ENCODE data around the gene RNF32.

RNF32 gene

GRCh38 chr7:156640257-156640948 is at the start of gene RNF32:
RNF32 (plus strand) TSS chr7:156640774; CDS start chr7:156643878, 3,104 bp downstream.
- DNase-seq (ENCODE audit: low read depth in 3 of 3) = peak; percentile 98

GRCh38 chr7:156592155-156592884 is 48.3 kb upstream of the RNF32 start:
- DNase-seq (ENCODE audit: low read depth in 3 of 3) = no peak

GRCh38 chr7:156594283-156595080 is 46.1 kb upstream of the RNF32 start:
- no peak for DNase-seq (ENCODE audit: low read depth in 3 of 3)

GRCh38 chr7:156600496-156600895 is 40.1 kb upstream of the RNF32 start:
- DNase-seq (ENCODE audit: low read depth in 3 of 3) = no peak

GRCh38 chr7:156602283-156602682 is 38.3 kb upstream of the RNF32 start:
- DNase-seq (ENCODE audit: low read depth in 3 of 3) = no peak

GRCh38 chr7:156603011-156603410 is 37.6 kb upstream of the RNF32 start:
- DNase-seq (ENCODE audit: low read depth in 3 of 3) = no peak

- DNase-seq (ENCODE audit: low read depth in 3 of 3) = no peak
Measured at GRCh38 chr7:156603629-156604028, 36.9 kb upstream of the RNF32 start.

GRCh38 chr7:156604311-156604710 is 36.3 kb upstream of the RNF32 start:
- no peak for DNase-seq (ENCODE audit: low read depth in 3 of 3)

- no peak for DNase-seq (ENCODE audit: low read depth in 3 of 3)
Measured at GRCh38 chr7:156604836-156605695, 35.5 kb upstream of the RNF32 start.

- DNase-seq (ENCODE audit: low read depth in 3 of 3) = no peak
Measured at GRCh38 chr7:156606135-156606534, 34.4 kb upstream of the RNF32 start.

GRCh38 chr7:156606691-156607331 is 33.8 kb upstream of the RNF32 start:
- no peak for DNase-seq (ENCODE audit: low read depth in 3 of 3)

- DNase-seq (ENCODE audit: low read depth in 3 of 3) = no peak
Measured at GRCh38 chr7:156607332-156608172, 33.0 kb upstream of the RNF32 start.

GRCh38 chr7:156608173-156608478 is 32.4 kb upstream of the RNF32 start:
- no peak for DNase-seq (ENCODE audit: low read depth in 3 of 3)

GRCh38 chr7:156609010-156609877 is 31.3 kb upstream of the RNF32 start:
- no peak for DNase-seq (ENCODE audit: low read depth in 3 of 3)

GRCh38 chr7:156610130-156610529 is 30.4 kb upstream of the RNF32 start:
- no peak for DNase-seq (ENCODE audit: low read depth in 3 of 3)

GRCh38 chr7:156610601-156611000 is 30.0 kb upstream of the RNF32 start:
- DNase-seq (ENCODE audit: low read depth in 3 of 3) = no peak

GRCh38 chr7:156611014-156612010 is 29.3 kb upstream of the RNF32 start:
- no peak for DNase-seq (ENCODE audit: low read depth in 3 of 3)

- DNase-seq (ENCODE audit: low read depth in 3 of 3) = peak; percentile 43 to 77 (median 44)
Measured at GRCh38 chr7:156612930-156613329, 27.6 kb upstream of the RNF32 start.

All from stimulated activated CD4-positive, alpha-beta T cell treated with anti-CD3 and anti-CD28 coated beads, TNF-alpha, amount 100 ng/mL, for 48 hours (primary cell).